ENCODE results near the gene PGLYRP2.
"Not testable (repeated sequence)": the region's sequence is repeated elsewhere in the genome, so short reads cannot be mapped to it uniquely, and the experiment has no call there.

The PGLYRP2 gene

DNA sequence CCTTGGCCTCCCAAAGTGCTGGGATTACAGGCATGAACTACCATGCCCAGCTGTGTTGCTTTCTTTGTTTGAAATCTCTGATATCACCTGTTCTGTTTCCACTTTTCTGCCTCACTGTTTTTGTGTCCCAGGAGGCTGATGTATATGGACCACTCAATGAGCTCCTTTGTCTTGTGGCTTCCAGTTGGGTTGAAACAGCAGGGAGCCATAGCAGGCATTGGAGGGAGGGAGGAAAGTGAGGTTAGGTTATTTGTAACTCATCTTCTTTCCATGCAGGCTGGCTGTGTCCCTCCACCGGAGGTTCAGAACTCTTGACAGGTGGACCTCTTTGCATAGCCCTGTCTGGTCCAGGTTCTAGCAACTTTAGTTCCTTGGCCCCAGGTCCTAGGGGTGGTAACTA, 23.0 kb upstream of the PGLYRP2 start:
- no peak for DNase-seq (ENCODE audit: low read depth)
- TF ChIP-seq, protein P1, sequence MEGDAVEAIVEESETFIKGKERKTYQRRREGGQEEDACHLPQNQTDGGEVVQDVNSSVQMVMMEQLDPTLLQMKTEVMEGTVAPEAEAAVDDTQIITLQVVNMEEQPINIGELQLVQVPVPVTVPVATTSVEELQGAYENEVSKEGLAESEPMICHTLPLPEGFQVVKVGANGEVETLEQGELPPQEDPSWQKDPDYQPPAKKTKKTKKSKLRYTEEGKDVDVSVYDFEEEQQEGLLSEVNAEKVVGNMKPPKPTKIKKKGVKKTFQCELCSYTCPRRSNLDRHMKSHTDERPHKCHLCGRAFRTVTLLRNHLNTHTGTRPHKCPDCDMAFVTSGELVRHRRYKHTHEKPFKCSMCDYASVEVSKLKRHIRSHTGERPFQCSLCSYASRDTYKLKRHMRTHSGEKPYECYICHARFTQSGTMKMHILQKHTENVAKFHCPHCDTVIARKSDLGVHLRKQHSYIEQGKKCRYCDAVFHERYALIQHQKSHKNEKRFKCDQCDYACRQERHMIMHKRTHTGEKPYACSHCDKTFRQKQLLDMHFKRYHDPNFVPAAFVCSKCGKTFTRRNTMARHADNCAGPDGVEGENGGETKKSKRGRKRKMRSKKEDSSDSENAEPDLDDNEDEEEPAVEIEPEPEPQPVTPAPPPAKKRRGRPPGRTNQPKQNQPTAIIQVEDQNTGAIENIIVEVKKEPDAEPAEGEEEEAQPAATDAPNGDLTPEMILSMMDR (conservative IDR thresholded peaks at IDR 0.05; ENCODE audit: low read depth, low read length): no peak
- no peak overlapping the region for H3K4me3 ChIP-seq (ENCODE audit: low read length)

DNA sequence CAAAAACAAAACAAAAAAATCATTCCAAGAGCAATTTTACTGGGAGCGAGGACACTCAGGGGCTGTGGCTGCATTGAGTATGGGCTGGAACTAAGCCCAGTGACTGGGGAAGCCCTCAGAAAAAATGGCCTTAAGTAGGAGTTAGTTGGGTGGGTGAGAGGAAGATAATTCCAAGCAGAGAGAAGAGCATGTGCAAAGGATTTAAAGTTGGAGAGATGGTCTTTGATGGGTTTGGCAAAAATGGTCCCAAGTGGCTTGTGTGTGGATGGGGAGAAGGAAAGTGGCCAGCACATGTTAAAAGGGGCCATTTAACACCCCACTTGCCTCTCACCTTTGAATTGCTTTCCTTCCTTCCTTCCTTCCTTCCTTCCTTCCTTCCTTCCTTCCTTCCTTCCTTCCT, 22.3 kb upstream of the PGLYRP2 start:
- H3K4me3 ChIP-seq (ENCODE audit: low read length): no peak overlapping the region
- TF ChIP-seq, protein P1 (conservative IDR thresholded peaks at IDR 0.05; ENCODE audit: low read depth, low read length): no peak
- DNase-seq (ENCODE audit: low read depth): no peak

DNA sequence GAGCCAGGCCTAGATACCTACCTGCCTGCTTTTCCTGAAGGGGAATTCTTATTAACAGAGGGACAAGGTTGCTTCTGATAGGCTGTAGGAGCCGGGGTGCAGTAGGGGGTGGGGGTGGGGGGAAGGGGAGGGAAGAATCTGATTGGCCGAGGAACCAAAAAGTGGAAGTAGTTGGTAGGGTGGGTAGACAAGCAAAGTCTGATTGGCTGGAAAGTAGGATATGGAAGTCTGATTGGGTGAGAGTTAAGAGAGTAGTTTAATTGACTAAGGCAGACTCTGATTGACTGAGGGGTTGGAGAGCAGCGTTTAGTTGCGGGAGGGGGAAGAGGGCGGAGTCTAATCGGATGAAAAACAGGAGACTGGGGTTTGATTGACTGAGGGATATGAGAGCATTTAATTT, 19.6 kb upstream of the PGLYRP2 start:
- H3K4me3 ChIP-seq (ENCODE audit: low read length): no peak overlapping the region
- no peak for DNase-seq (ENCODE audit: low read depth)
- TF ChIP-seq, protein P1 (conservative IDR thresholded peaks at IDR 0.05; ENCODE audit: low read depth, low read length): no peak

DNA sequence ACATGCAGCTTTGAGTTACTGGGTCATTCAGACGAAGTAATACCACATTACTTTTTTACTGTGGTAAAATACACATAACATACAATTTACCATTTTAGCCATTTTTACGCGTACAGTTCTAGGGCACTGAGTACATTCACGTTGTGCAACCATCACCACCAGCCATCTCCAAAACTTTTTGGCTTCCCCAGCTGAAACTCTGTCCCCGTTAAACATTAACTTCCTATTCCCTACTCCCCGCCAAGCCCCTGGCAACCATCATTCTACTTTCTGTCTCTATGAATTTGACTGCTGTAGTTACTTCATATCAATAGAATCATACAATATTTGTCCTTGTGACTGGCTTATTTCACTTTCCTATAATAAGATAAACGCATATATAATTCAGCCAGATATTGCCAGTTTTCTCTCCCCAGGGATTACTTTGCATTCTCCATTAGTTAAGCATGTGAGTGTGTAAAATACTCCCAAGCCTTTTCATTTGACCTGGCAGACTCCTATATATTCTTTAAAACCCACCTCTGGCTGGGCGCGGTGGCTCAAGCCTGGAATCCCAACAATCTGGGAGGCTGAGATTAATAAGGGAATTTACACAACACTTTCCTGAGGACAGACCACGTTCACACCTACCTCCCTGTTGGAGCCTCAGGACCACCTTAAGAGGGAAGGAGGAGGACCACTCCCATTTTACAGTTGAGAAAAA, 19.0 kb upstream of the PGLYRP2 start:
- no peak overlapping the region for H3K4me3 ChIP-seq (ENCODE audit: low read length)
- TF ChIP-seq, protein P1 (conservative IDR thresholded peaks at IDR 0.05; ENCODE audit: low read depth, low read length): no peak
- DNase-seq (ENCODE audit: low read depth): no peak

DNA sequence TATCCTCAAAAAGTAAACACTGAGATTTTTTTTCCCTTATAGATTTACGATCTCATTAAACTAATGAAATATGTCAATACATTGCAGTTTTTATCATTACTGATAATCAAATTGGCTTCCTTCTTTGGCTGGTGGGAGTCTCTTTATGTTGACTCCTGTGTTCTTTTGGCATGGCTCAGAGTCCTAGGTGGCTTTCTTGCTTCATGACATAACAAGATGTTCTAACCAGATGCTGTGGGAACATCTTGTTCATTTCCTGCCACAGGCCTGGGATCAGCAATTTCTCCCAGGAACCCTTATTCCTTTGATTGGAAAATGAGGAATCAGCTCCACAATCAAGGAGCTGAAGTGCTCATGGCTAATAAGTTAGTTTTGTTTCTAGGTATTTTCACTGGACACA, 15.8 kb upstream of the PGLYRP2 start:
- no peak overlapping the region for H3K4me3 ChIP-seq (ENCODE audit: low read length)
- no peak for DNase-seq (ENCODE audit: low read depth)
- TF ChIP-seq, protein P1 (conservative IDR thresholded peaks at IDR 0.05; ENCODE audit: low read depth, low read length): no peak

DNA sequence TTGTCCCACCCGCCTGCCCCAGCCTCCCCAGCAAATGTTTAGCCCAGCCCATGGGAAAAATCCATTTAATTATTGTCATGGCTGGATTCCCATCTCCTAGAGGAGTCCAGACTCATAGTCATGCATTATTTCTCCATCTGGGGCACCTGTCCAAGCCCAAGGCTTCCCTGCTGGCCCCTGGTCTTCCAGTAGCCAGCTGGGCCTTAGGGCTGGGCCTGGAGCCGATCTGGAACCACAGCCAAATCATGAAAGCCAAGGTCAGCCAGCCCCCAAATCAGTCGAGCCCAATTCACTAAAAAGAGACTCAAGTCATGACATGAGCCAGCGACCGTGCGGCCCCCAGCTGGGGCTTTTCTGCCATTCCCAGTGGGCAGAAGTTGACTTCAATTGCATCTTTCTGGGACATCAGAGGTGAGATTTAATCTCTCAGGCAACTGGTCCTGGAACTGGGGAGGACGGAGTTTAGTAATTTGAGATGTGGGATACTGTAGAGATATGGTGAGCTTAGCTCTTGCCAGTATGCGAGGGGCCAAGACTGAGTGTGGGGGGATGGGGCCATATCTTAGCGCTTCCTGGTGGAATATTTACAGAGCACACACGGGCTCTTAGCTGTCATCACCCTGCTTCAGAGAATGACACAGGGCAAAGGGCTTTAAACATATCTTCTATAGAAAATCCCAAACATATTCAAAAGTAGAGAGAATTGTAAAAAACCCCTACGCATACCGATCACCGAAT, 9.4 kb upstream of the PGLYRP2 start:
- TF ChIP-seq, protein P1 (conservative IDR thresholded peaks at IDR 0.05; ENCODE audit: low read depth, low read length): no peak
- DNase-seq (ENCODE audit: low read depth): no peak
- no peak overlapping the region for H3K4me3 ChIP-seq (ENCODE audit: low read length)

DNA sequence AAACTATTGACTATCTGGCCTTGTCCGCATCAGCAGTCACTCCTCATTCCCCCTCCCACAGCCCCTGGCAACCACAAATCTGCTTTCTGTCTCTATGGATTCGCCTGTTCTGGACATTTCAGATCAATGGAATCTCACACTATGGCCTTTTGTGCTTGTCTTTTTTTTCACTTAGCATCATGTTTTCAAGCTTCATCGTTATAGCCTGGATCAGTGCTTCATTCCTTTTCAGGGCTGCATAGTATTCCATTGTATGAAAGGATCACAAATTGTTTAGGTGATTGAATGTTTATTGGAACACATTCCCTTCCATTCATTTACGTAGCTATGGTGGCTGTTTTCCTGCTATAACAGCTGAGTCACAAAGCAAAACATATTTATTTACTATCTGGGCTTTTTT, 7.7 kb upstream of the PGLYRP2 start:
- DNase-seq (ENCODE audit: low read depth): no peak
- TF ChIP-seq, protein P1 (conservative IDR thresholded peaks at IDR 0.05; ENCODE audit: low read depth, low read length): no peak
- no peak overlapping the region for H3K4me3 ChIP-seq (ENCODE audit: low read length)

DNA sequence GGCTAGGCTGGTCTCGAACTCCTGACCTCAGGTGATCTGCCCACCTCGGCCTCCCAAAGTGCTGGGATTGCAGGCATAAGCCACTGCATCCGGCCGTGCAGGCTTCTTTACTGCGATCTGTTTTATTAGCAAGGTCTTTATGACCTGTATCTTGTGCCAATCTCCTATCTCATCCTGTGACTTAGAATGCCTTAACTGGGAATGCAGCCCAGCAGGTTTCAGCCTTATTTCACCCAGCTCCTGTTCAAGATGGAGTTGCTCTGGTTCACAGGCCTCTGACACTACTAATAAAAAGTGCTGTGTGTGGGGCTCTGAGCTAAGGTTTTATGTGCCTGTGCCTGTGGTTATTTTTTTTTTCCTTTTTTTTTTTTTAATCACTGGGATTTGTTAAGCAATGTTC, 6.5 kb upstream of the PGLYRP2 start:
- H3K4me3 ChIP-seq (ENCODE audit: low read length); DNase-seq (ENCODE audit: low read depth): not testable (repeated sequence)

DNA sequence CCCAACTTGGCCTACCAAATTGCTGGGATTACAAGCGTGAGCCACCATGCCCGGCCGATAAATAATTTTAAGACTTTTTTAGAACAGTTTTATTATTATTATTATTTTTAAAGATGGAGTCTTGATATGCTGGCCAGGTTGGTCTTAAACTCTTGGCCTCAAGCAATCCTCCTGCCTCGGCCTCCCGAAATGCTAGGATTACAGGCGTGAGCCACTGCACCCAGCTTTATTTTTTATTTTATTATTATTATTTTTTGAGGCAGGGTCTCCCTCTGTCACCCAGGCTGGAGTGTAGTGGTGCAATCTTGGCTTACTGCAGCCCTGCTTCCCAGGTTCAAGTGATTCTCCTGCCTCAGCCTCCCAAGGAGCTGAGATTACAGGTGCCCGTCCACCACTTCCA, 1.7 kb upstream of the PGLYRP2 start:
- DNase-seq (ENCODE audit: low read depth); H3K4me3 ChIP-seq (ENCODE audit: low read length): not testable (repeated sequence)
